Nephron progenitor cell (in vitro differentiated cells): ENCODE measurements around the gene SBF1.

Source experiments
- DNase-seq: peaks from one replicate; pipeline ENCODE4 v3.0.0; 2021
- H3K27ac Mint-ChIP-seq: 2 replicates; pipeline ENCODE4 v1.8.0; 2021; ENCODE audit warnings: mild to moderate bottlenecking, moderate library complexity, mixed read lengths
- H3K27me3 Mint-ChIP-seq: 2 replicates; pipeline ENCODE4 v1.8.0; 2021; ENCODE audit warnings: mild to moderate bottlenecking, low read depth, mixed read lengths; ENCODE audit not compliant: poor library complexity
- H3K36me3 Mint-ChIP-seq: 2 replicates; pipeline ENCODE4 v1.8.0; 2021; ENCODE audit warnings: low read depth, mixed read lengths
- H3K4me1 Mint-ChIP-seq: 2 replicates; pipeline ENCODE4 v1.8.0; 2021; ENCODE audit warnings: mixed read lengths
- H3K4me3 Mint-ChIP-seq: 2 replicates; pipeline ENCODE4 v1.8.0; 2021; ENCODE audit warnings: mild to moderate bottlenecking, moderate library complexity, mixed read lengths
- H3K9me3 Mint-ChIP-seq: 2 replicates; pipeline ENCODE4 v1.8.0; 2021; ENCODE audit warnings: mild to moderate bottlenecking, moderate library complexity, mixed read lengths
- TF ChIP-seq, protein P1 (sequence below): fragments of 200-600 bp; sonication (generic); IDR thresholded peaks from 2 replicates; pipeline ENCODE4 v1.5.0; 2021; ENCODE audit warnings: antibody characterized with exemption

Gene SBF1

DNA sequence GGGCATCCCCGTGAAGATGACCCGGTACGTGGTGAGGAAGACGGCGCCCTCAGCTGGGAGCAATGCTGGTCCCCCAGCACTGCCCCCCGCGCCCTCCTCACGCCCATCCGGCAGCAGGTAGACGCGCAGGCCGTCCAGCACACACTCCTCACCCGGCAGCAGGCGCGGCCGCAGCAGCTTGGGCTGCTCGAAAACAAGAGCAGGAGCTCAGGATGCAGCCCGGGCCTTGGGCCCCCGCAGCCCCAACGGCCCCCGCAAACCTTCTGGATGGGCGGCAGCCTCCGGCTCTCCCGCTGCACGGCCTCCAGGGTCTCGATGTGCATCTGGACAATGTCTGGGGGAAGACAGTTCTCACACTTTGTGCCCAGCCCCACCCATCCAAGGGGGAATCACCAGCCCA is 13.3 kb downstream of the SBF1 start:
- H3K4me1 Mint-ChIP-seq = no peaks in the 10 kb centered on the region
- peaks cover 12% of the 10 kb centered on the region for H3K36me3 Mint-ChIP-seq
- H3K27me3 Mint-ChIP-seq = no peaks in the 10 kb centered on the region
- no peaks in the 10 kb centered on the region for H3K9me3 Mint-ChIP-seq
- no peak for DNase-seq
- no peak overlapping the region for H3K4me3 Mint-ChIP-seq
- TF ChIP-seq, protein P1, sequence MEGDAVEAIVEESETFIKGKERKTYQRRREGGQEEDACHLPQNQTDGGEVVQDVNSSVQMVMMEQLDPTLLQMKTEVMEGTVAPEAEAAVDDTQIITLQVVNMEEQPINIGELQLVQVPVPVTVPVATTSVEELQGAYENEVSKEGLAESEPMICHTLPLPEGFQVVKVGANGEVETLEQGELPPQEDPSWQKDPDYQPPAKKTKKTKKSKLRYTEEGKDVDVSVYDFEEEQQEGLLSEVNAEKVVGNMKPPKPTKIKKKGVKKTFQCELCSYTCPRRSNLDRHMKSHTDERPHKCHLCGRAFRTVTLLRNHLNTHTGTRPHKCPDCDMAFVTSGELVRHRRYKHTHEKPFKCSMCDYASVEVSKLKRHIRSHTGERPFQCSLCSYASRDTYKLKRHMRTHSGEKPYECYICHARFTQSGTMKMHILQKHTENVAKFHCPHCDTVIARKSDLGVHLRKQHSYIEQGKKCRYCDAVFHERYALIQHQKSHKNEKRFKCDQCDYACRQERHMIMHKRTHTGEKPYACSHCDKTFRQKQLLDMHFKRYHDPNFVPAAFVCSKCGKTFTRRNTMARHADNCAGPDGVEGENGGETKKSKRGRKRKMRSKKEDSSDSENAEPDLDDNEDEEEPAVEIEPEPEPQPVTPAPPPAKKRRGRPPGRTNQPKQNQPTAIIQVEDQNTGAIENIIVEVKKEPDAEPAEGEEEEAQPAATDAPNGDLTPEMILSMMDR = no peak
- no peak overlapping the region for H3K27ac Mint-ChIP-seq

DNA sequence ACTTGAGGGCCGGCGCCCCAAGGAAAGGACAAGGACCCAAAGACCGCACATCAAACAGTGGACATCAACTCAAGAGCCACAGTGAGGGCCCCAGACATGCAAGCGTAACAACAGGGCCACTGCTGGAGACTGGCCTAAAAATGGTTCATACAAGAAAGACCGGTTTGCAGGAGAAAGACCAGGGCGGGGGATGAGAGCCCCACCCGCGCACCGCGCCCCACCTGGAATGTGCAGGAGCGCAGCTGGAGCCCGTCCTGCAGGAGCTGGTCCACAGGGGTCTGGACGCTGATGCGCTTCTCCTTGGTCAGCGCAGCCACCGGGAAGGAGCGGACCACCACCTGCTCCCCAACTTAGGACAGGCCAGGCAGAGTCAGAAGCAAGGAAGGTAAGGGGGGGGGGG is 13.9 kb downstream of the SBF1 start:
- no peak overlapping the region for H3K4me3 Mint-ChIP-seq
- no peak for DNase-seq
- no peaks in the 10 kb centered on the region for H3K27me3 Mint-ChIP-seq
- H3K9me3 Mint-ChIP-seq = no peaks in the 10 kb centered on the region
- H3K4me1 Mint-ChIP-seq = no peaks in the 10 kb centered on the region
- no peak overlapping the region for H3K27ac Mint-ChIP-seq
- TF ChIP-seq, protein P1 = no peak
- peaks cover 9% of the 10 kb centered on the region for H3K36me3 Mint-ChIP-seq

DNA sequence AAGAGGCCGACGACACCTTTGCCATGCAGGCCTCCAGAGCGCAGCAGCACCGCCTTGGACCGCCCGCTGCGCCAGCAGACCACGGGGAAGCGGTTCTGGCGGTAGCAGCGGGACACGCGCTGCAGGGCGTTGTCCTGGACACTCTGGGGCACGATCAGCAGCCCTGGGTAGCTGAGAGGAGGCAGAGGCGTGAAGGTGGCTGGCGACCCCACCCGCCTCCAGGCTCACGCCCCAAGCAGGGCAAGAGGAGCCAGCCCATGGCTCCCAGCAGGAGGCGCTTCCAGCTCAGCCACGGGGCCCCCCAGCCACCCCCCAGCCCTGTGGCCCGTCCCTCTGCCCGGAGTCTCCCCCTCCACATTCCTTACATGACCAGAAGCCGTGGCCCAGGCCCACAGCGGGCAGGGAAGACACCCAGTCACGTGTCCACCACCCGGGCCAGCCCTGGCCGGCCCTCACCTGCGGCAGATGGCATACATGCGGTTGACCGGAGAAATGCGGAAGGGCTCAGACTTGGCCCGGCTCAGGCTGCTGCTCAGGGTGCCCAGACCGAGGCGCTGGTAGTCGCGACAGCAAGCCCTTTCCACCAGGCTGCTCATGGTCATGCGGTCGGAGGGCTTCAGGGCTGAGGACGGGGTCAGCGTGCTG is 15.2 kb downstream of the SBF1 start:
- no peaks in the 10 kb centered on the region for H3K27me3 Mint-ChIP-seq
- H3K9me3 Mint-ChIP-seq = no peaks in the 10 kb centered on the region
- H3K4me3 Mint-ChIP-seq = no peak overlapping the region
- H3K36me3 Mint-ChIP-seq = peaks cover 13% of the 10 kb centered on the region
- TF ChIP-seq, protein P1 = no peak
- DNase-seq = no peak
- H3K4me1 Mint-ChIP-seq = no peaks in the 10 kb centered on the region
- H3K27ac Mint-ChIP-seq = no peak overlapping the region

DNA sequence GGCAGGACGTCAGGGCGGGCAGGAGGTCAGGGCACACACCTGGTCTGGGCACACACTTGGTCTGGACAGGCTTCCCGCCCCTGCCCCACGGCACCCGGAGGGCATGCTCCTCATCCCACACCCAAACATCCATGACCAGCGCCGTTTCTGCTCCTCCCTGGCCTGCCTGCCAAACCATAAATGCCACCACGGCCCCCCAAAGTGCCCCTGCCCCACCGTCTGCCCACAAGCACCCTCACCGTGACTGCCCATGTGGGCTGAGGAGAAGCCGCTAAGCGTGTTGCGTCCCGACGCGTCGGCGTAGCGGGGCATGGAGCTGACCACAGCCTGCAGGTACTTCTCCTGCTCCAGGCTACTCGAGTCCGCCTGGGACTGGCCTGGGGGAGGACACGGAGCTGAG is 15.8 kb downstream of the SBF1 start:
- no peak overlapping the region for H3K4me3 Mint-ChIP-seq
- no peak for DNase-seq
- H3K27me3 Mint-ChIP-seq = no peaks in the 10 kb centered on the region
- no peak overlapping the region for H3K27ac Mint-ChIP-seq
- no peaks in the 10 kb centered on the region for H3K9me3 Mint-ChIP-seq
- TF ChIP-seq, protein P1 = no peak
- H3K36me3 Mint-ChIP-seq = peaks cover 15% of the 10 kb centered on the region
- no peaks in the 10 kb centered on the region for H3K4me1 Mint-ChIP-seq

DNA sequence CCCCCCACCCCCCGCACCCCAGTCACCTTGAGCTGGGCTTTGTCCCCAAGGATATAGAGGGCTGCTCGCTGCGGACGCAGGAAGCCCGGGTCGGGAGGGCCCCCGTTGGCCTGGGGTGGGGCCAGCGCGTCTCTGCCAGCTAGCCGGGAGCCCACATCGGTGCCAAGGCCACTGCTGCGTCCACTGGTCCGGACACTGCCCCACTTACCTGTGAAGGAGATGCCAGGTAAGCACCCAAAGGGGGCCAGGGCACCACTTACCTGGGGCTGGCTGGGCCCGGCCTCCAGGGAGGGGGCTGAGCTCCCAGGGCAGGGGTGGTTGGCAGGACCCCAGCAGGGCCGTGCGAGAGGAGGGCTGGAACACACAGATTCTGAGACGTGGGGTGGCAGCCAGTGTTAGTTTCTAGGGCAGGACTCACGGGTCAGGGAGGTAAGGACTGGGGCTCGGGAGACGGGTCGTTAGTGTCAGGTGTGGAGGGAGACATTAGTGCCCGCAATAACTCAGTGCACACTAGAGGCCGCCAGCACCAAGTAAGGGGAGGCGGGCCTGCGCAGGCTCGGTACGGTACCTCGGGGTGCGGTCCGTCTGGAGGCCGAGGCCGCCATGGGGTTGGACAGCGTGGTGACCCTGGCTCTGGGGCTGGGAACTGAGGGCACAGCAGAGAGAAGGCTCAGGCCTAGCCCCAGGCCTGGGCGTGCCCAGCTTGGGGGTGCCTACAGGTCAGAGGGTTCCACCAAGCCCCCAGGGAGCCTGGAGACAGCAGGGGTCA is 18.2 kb downstream of the SBF1 start:
- Mint-ChIP-seq H3K36me3 (peaks cover 29% of the 10 kb centered on the region), H3K9me3 (no peaks in the 10 kb centered on the region), H3K4me1 (no peaks in the 10 kb centered on the region), H3K4me3 (no peak overlapping the region), H3K27ac (no peak overlapping the region), H3K27me3 (peaks cover 4% of the 10 kb centered on the region)
- DNase-seq = no peak
- TF ChIP-seq, protein P1 = no peak

DNA sequence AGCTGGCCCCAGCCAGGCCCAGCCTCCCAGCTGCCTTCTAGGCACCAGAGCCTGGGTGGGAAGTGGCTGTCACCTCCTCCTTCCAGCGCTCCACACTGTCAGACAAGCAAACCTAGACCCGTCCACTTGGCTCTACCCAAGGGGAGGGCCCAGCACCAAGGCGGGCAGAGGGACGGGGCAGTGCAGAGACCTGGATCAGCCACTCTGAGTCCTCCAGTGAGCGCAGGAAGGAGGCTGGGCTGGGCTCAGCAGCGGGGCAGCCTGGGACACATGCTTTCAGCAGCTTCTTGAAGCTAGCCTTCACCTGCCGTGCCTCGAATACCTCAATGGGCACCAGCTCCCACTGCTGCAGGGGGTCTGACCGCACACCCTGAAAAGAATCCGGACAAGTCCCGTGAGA is 18.8 kb downstream of the SBF1 start:
- Mint-ChIP-seq H3K27ac (no peak overlapping the region), H3K4me1 (no peaks in the 10 kb centered on the region), H3K36me3 (peaks cover 35% of the 10 kb centered on the region), H3K4me3 (no peak overlapping the region), H3K27me3 (peaks cover 4% of the 10 kb centered on the region), H3K9me3 (no peaks in the 10 kb centered on the region)
- TF ChIP-seq, protein P1 = no peak
- DNase-seq = no peak
